ENCODE measurements around the gene LRRC9. TPM values are rescaled to one million over a fixed set of nuclear protein-coding genes. Genes with fewer than 3 reads are reported as not detected.

LRRC9 gene
- total and polyA plus RNA-seq, 2 of the 13 experiments (the other 11 are each of a cell fraction or from before 2014, with no cell fraction given), result 0.08 to 0.18 TPM

DNA sequence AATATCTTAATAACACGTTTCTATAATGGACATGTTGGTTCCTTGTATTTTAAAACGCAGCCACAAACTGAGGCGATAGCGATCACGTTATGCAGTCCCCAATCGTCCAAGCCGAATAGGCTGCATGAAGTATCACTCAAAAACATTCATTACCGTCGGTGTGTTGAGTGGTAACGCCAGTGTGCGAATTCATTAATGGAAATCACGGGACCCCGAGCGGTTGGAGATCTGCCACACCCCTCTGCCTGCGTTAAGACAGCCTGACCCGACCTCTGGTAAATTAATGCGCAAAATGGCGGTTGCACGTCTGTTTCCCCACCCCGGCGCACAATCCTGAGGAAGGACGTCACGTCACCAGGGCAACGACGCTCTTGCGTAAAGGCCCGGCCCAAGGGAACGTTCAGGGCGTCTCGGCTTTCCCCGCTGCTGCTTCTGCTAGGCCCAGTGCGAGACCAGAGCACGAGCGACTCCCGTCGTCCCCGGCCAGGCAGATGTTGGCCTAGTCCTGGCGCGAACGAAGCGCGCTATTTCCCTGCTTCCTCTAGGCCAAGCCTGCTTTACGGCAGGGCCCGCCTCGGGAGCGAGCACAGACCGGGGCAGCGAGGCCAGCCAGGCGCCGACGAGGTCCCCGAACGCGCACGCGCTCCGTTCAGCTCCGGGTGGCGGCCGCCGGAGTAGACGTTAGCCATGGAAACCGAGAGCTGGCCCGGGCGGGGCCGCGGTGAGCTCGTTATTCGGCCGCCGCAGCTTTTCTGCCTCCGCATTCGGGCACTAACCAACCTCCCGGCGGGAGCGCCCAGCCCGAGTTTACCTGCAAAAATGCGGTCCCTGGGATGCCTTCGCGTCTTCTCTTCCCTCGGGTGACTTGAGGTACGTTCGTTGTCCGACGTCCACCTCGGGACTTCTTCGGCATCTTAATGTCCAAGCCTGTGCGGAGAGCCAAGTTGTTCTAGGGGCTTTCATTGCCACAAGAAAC, 171.9 kb downstream of the LRRC9 start, which contains the start of gene PCNX4 (continued):
- peak; percentile 98 for TF ChIP-seq ZHX2 (IDR thresholded peaks at IDR 0.05; ENCODE audit: low read depth)
- 0 out of 2 replicates have a peak, but pooled peaks have one; percentile 35 for TF ChIP-seq ZHX2 (CRISPR knock-in tag; IDR thresholded peaks at IDR 0.05; ENCODE audit: borderline replicate concordance)
- no peak for TF ChIP-seq PRPF4 (IDR thresholded peaks at IDR 0.05; ENCODE audit: low read depth, low read length, poor library complexity, severe bottlenecking)
- 0 out of 2 replicates have a peak, but pooled peaks have one; percentile 57 for TF ChIP-seq IRF2 (CRISPR knock-in tag; IDR thresholded peaks at IDR 0.05)
- TF ChIP-seq, protein P1, sequence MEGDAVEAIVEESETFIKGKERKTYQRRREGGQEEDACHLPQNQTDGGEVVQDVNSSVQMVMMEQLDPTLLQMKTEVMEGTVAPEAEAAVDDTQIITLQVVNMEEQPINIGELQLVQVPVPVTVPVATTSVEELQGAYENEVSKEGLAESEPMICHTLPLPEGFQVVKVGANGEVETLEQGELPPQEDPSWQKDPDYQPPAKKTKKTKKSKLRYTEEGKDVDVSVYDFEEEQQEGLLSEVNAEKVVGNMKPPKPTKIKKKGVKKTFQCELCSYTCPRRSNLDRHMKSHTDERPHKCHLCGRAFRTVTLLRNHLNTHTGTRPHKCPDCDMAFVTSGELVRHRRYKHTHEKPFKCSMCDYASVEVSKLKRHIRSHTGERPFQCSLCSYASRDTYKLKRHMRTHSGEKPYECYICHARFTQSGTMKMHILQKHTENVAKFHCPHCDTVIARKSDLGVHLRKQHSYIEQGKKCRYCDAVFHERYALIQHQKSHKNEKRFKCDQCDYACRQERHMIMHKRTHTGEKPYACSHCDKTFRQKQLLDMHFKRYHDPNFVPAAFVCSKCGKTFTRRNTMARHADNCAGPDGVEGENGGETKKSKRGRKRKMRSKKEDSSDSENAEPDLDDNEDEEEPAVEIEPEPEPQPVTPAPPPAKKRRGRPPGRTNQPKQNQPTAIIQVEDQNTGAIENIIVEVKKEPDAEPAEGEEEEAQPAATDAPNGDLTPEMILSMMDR (CRISPR knock-in tag; IDR thresholded peaks at IDR 0.05), result peak; percentile 39
- no peak for TF ChIP-seq GPBP1L1 (CRISPR knock-in tag; IDR thresholded peaks at IDR 0.05)
- peak; percentile 99 for TF ChIP-seq ZNF44 (CRISPR knock-in tag; IDR thresholded peaks at IDR 0.05)
- TF ChIP-seq, protein P2, sequence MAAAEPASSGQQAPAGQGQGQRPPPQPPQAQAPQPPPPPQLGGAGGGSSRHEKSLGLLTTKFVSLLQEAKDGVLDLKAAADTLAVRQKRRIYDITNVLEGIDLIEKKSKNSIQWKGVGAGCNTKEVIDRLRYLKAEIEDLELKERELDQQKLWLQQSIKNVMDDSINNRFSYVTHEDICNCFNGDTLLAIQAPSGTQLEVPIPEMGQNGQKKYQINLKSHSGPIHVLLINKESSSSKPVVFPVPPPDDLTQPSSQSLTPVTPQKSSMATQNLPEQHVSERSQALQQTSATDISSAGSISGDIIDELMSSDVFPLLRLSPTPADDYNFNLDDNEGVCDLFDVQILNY (CRISPR knock-in tag; conservative IDR thresholded peaks at IDR 0.05), result peak; percentile 86
- no peak; the same call in 1 of the 2 replicates for TF ChIP-seq ZNF772 (CRISPR knock-in tag; IDR thresholded peaks at IDR 0.05)
- peak; percentile 97 for TF ChIP-seq TAF1 (CRISPR knock-in tag; IDR thresholded peaks at IDR 0.05)
- TF ChIP-seq SNRNP70 (IDR thresholded peaks at IDR 0.05; ENCODE audit: low read depth, low read length), result no peak
- TF ChIP-seq, protein P3, sequence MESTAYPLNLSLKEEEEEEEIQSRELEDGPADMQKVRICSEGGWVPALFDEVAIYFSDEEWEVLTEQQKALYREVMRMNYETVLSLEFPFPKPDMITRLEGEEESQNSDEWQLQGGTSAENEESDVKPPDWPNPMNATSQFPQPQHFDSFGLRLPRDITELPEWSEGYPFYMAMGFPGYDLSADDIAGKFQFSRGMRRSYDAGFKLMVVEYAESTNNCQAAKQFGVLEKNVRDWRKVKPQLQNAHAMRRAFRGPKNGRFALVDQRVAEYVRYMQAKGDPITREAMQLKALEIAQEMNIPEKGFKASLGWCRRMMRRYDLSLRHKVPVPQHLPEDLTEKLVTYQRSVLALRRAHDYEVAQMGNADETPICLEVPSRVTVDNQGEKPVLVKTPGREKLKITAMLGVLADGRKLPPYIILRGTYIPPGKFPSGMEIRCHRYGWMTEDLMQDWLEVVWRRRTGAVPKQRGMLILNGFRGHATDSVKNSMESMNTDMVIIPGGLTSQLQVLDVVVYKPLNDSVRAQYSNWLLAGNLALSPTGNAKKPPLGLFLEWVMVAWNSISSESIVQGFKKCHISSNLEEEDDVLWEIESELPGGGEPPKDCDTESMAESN (CRISPR knock-in tag; conservative IDR thresholded peaks at IDR 0.05), result peak; percentile 93
- TF ChIP-seq, protein P4, sequence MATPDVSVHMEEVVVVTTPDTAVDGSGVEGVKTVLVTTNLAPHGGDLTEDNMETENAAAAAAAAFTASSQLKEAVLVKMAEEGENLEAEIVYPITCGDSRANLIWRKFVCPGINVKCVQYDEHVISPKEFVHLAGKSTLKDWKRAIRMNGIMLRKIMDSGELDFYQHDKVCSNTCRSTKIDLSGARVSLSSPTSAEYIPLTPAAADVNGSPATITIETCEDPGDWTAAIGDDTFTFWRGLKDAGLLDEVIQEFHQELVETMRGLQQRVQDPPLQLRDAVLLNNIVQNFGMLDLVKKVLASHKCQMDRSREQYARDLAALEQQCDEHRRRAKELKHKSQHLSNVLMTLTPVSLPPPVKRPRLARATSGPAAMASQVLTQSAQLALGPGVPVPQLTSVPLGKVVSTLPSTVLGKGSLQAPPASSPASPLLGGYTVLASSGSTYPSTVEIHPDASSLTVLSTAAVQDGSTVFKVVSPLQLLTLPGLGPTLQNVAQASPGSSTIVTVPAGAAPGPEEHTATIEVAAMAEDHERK (CRISPR knock-in tag; IDR thresholded peaks at IDR 0.05; ENCODE audit: low read depth), result peak; percentile 92

Measured in HepG2 (cell line).